K562 (cell line): ENCODE data around the gene NAIF1. TPM values are rescaled to one million over a fixed set of nuclear protein-coding genes. Genes with fewer than 3 reads are reported as not detected.

Experiments used
- CLOCK ChIP-seq: fragments of 250-450 bp; sonication (Bioruptor Pico); IDR thresholded peaks from 2 replicates; pipeline ENCODE4 v1.4.0; 2020; ENCODE audit warnings: mild to moderate bottlenecking, moderate library complexity, borderline replicate concordance
- DIDO1 ChIP-seq: fragments of 450-650 bp; IDR thresholded peaks from 2 replicates; pipeline ENCODE4 v1.6.1; 2016; ENCODE audit warnings: low read depth, missing biosample characterization, missing genetic modification characterization
- ETS2 ChIP-seq: IDR thresholded peaks from 2 replicates; pipeline ENCODE4 v1.6.1; 2016; ENCODE audit warnings: borderline replicate concordance, missing genetic modification characterization, mild to moderate bottlenecking, moderate library complexity, missing compliant biosample characterization; ENCODE audit not compliant: poor library complexity, severe bottlenecking
- HDAC1 ChIP-seq, 2 experiments: fragments of 450-650 bp; IDR thresholded peaks; 2 replicates each; pipeline ENCODE4 v1.6.1; 2016 to 2017; ENCODE audit warnings: inconsistent platforms in 1 of 2, mild to moderate bottlenecking in 1 of 2, moderate library complexity in 1 of 2
- LARP7 ChIP-seq: fragments of 450-650 bp; IDR thresholded peaks from 2 replicates; pipeline ENCODE4 v1.6.1; 2016
- POLR3A ChIP-seq: IDR thresholded peaks from 2 replicates; pipeline ENCODE4 v1.6.1; 2011; ENCODE audit warnings: borderline replicate concordance, mild to moderate bottlenecking, moderate library complexity; ENCODE audit not compliant: insufficient read length, insufficient read depth; ENCODE audit errors: extremely low read depth
- RNF219 ChIP-seq: fragments of 250-450 bp; sonication (Bioruptor Pico); IDR thresholded peaks from 2 replicates; pipeline ENCODE4 v1.5.0; 2022; ENCODE audit warnings: mild to moderate bottlenecking
- SMAD1 ChIP-seq: fragments of 150-350 bp; IDR thresholded peaks from 2 replicates; pipeline ENCODE4 v1.6.1; 2014; ENCODE audit warnings: low read length, low read depth; ENCODE audit not compliant: partially characterized antibody
- TAF7 ChIP-seq: fragments of 450-650 bp; IDR thresholded peaks from 2 replicates; pipeline ENCODE4 v1.6.1; 2016; ENCODE audit warnings: missing genetic modification characterization, missing compliant biosample characterization
- TAF9B ChIP-seq: fragments of 450-650 bp; IDR thresholded peaks from 2 replicates; pipeline ENCODE4 v1.6.1; 2018; ENCODE audit warnings: mild to moderate bottlenecking; ENCODE audit not compliant: partially characterized antibody
- ZBTB49 ChIP-seq: sonication (generic); formaldehyde crosslinking; IDR thresholded peaks from 2 replicates; pipeline ENCODE4 v1.8.0; 2022; ENCODE audit warnings: missing genetic modification reagents, mild to moderate bottlenecking, borderline replicate concordance
- ZNF280B ChIP-seq: fragments of 250-450 bp; sonication (Bioruptor Pico); IDR thresholded peaks from 2 replicates; pipeline ENCODE4 v1.5.1; 2021; ENCODE audit warnings: mild to moderate bottlenecking
- polyA plus RNA-seq, 8 experiments: library from polyadenylated mRNA; depleted of rRNA in 4 of 8; stranded (reverse) in 5 of 8; unstranded in 3 of 8; fragments of >200 nt; fragmentation: Nextera tagmentation in 2 of 8; fragmentation: Illumina TruSeq in 1 of 8; extraction: Ambion mirVana in 2 of 8; extraction: Trizol in 1 of 8; gene quantifications; 2 replicates each; pipeline versions ENCODE4 v1.2.1 to v1.2.3, GENCODE V29; 2011 to 2014; ENCODE audit warnings: inconsistent platforms in 1 of 8, missing spikeins in 1 of 8
- total RNA-seq, 7 experiments: library from RNA; depleted of rRNA in 6 of 7; stranded (reverse); fragments of >200 nt in 6 of 7; fragmentation: Illumina TruSeq in 2 of 7; extraction: Trizol in 2 of 7; gene quantifications; 2 replicates each; pipeline versions ENCODE4 v1.2.1 to v1.2.3, GENCODE V29; 2011 to 2021; ENCODE audit warnings: low replicate concordance in 1 of 7
- TF ChIP-seq, protein P1 (sequence below): fragments of 250-450 bp; sonication (Bioruptor Pico); IDR thresholded peaks from 2 replicates; pipeline ENCODE4 v1.8.0; 2022; ENCODE audit warnings: inconsistent platforms

NAIF1 gene
- total and polyA plus RNA-seq, 9 of the 15 experiments (the other 6 are each of a cell fraction or from before 2014, with no cell fraction given) = 4.8 to 26.6 (median 17.2) TPM

DNA sequence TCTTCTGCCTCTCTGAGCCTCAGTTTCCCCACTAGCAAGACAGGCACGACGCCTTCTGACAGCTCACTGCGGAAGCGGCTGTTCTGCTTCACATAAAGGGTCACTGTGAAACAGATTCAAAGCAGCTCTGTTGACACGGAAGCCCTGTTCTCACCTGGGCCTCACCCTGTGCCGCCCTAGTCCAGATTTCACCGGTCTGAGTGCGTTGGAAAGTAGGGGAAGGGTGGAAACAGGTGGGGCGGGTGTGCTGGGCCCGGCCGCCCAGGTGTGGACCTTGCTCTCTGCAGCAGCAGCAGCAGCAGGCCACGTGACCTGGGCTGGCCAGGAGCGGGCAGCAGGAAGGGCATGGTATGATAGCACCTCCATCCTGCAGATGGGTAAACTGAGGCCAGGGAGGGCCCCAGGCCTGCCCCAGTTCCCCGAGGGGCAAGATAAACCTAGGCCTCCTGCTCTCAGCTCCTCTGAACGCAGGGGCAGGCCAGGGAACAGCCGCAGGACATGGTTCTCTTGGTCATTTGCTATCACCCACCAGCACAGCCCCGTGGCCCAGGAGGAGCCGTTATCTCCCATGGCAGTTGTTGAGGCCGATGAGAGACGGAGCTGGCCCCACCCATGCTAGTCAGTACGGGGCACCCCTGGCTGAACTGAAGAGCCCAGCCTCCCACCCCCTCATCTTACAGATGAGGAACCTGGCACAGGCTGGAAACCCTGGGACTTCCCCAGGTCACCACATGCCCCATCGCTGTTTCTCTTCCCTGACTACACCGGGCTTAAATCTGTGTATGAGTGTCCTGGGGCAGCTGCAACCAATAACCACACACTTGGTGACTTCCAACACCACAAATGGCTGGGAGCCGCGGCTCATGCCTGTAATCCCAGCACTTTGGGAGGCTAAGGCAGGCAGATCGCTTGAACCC, 48.3 kb upstream of the NAIF1 start (continued):
- TF ChIP-seq, protein P1, sequence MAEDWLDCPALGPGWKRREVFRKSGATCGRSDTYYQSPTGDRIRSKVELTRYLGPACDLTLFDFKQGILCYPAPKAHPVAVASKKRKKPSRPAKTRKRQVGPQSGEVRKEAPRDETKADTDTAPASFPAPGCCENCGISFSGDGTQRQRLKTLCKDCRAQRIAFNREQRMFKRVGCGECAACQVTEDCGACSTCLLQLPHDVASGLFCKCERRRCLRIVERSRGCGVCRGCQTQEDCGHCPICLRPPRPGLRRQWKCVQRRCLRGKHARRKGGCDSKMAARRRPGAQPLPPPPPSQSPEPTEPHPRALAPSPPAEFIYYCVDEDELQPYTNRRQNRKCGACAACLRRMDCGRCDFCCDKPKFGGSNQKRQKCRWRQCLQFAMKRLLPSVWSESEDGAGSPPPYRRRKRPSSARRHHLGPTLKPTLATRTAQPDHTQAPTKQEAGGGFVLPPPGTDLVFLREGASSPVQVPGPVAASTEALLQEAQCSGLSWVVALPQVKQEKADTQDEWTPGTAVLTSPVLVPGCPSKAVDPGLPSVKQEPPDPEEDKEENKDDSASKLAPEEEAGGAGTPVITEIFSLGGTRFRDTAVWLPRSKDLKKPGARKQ (CRISPR knock-in tag) = no peak
- TF ChIP-seq TAF9B (no peak), LARP7 (no peak), ZNF280B (CRISPR knock-in tag) (no peak), ZBTB49 (CRISPR knock-in tag) (no peak), RNF219 (no peak), DIDO1 (no peak), ETS2 (tag) (no peak), TAF7 (tag) (no peak), POLR3A (no peak), SMAD1 (peak; percentile 66), HDAC1 (IDR thresholded peaks at IDR 0.05) (peak; percentile 59 to 79; a peak in 2 of 4 replicates), CLOCK (no peak)
